HPDE6-E6E7 (cell line): ENCODE data around the gene PLXND1.
A peak's percentile ranks its signal among the peaks of the same experiment; 100 is the strongest.

ENCODE experiments used
- DNase-seq: peaks from one replicate; pipeline ENCODE4 v3.0.0; 2011; ENCODE audit warnings: missing footprints; ENCODE audit errors: extremely low spot score

Gene PLXND1

GRCh38 chr3:129600348-129600747 lies 6.1 kb downstream of the PLXND1 start:
- no peak for DNase-seq

GRCh38 chr3:129599607-129600006 lies 6.9 kb downstream of the PLXND1 start:
- no peak for DNase-seq

DNA sequence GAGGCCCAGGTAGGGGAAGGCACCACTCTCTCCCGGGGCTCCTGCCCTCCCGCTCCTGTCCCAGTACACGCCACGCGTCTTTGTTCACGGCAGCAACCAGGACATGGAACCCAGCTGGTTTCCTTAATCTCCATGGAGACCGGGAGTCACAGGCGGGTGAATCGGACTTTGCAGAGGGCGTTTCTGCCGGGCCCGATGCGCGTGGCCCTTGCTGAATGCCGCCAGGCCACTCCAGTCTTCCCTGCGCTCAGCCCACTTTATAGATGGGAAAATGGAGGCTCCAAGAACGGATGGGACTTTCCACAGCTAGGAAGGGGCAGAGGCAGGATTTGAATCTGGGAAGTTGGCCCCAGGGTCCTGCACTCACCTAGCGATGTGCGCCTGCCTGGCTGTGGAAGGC lies 7.4 kb downstream of the PLXND1 start:
- no peak for DNase-seq

DNA sequence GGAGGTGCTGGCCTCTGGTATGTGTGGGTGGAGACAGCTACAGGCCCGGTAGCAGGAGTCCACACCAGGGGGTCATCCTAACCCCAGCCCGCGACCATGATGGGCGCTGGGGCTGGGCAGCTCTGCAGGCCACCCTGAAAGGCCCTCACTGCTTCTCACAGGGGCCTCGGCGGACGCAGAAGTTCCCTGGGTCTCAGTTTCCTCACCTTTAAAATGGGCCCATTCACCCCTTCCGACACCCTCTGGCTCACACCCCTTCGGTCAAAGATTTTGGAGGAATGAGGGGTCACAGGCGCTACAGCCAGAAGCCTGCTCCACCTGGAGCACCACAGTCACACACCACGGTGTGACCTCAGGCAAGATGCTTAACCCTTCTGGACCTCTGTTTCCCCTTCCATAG lies 8.0 kb downstream of the PLXND1 start:
- no peak for DNase-seq

DNA sequence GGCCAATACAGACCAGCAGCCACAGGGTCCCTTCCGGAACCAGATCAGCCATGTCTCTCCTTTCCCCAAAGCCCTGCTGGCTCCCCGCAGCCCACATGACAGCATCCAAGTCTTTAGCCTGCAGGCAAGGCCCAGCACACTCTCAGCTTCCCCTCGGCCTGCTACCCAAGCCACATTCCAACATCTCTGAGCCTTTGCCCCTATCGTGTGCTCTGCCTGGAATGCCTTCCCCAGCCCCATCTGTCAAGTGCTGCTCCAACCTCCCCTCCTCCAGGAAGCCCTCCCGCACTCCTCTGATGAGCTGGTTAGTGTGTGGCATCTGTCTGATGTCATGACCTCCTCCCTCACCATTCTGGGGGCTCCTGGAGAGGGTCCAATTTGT lies 8.5 kb downstream of the PLXND1 start:
- DNase-seq, result no peak

- no peak for DNase-seq
Observed at GRCh38 chr3:129597087-129597999, 9.1 kb downstream of the PLXND1 start.

- DNase-seq, result no peak
Observed at GRCh38 chr3:129596194-129597086, 10.0 kb downstream of the PLXND1 start.

GRCh38 chr3:129595544-129596193 lies 10.8 kb downstream of the PLXND1 start:
- no peak for DNase-seq

- DNase-seq, result no peak
Observed at GRCh38 chr3:129594907-129595390, 11.5 kb downstream of the PLXND1 start.

DNA sequence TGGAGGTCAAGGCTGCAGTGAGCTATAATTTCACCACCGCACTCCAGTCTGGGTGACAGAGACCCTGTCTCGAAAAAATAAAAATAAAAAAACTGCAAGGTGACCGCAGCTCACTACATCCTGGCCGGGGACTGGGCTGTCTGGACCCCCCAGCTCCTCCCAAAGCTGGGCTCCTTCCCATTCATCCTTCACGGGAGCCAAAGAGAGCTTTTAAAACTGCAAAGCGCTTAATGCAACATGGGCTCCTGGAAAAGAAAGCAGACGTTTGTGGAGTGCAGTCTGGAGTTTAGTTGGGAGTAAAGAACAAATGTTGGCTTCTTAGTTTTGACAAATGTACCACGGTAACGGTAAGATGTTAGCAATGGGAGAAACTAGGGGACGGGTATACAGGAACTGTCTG lies 12.1 kb downstream of the PLXND1 start:
- no peak for DNase-seq

DNA sequence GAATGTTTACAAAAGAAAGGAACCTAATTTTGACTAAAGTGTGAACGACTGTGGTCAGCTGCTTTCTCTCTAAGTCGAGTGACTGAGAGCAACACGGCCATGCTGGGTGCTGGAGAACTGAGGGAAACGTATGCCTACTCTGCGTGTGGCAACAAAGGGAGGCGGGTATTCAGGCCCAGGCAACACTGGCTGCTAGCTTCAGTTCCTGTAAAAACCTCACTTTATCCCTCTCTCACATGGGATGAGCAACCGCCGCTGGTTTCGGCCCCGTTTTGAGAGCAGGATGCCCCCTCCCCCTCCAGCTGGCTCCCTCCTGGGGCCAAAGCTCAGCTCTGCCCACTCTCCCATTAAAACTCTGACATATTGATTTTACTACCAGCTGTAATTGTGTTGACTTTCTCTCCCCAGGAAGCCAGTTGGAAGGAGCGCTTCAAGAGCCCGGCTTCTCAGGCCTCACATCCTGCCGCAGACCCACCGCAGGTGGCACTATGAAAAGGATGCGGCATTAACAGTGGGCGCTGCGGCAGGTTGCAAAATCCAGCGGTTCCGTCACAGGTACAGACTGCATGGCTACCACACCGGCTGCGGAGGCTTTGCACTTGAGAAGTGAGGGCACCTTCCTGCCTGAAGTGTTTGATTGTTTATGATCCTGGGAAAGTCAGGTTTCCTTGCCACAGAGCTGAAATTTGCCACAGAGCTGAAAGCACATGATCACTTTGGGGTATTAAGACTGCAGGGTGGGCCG lies 12.7 kb downstream of the PLXND1 start:
- DNase-seq, result no peak

DNA sequence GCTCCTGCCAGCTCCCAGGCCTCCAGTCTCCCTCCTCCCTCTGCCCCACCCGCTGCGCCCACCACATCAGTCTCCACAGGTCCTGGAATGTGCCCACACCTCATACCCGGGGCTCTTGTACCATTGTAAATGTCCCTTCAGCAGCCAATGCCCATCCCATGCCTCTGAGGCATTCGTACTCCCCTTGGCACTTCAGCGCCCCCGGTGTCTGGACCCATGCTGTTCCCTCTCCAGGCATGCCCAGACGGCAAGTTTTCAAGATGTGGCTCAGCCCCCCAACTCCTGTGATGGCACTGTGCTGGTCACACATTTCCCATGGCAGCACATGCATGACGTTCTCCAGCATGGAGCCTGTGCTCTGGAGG lies 13.3 kb downstream of the PLXND1 start:
- no peak for DNase-seq

DNA sequence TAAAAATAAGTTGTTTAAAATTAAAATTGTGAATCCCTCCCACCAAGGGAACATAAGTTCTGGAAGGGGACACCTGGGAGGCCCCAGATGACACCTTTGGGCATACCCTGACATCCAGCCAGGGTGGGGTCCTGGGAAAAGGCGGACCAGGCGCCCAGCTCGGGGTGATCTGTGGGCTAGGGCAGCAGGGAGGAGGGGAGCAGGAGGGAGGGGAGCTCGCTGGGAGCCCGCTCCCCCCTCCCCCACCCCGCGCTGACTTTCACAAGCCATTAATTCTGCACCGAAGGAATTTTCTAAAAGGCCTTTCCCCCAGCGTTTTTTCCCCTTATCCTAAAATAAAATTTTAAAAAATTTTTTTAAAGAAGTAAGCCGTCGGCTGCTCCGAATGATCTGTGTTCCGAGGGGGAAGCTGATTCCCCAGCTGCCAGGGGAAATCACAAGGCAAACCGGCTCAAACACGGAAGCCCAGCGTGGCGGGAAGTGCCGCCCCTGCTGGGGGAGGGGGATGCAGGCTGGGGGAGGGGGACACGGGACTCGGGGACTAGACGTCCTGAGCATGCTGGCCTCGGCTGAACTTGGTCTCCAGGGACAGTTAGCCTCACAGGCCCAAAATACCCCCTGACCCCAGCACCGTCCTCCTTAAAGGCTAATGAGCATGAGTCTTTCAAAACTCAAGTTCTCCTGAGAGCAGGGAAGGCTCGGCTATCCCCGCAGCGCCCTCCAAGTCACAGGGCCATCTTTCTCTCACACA lies 13.9 kb downstream of the PLXND1 start:
- no peak for DNase-seq

DNA sequence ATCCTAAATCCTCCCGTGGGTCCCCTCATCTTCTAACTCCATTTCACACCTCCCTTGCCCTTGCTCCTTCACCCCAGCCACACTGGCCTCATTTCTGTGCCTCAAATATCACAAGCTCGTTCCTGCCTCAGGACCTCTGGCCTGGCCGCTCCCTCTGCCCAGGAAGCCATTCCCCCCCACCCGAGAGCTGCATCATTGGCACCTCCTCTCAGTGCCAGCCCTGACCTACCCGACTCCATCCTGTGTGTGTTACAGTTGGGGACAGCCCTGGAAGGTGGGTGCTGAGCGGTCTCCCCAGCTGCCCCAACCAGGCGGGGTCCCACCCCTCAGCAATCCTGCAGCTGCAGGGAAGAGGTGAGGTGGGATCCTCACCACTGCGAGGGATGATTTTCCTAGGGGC lies 14.5 kb downstream of the PLXND1 start:
- DNase-seq, result no peak

DNA sequence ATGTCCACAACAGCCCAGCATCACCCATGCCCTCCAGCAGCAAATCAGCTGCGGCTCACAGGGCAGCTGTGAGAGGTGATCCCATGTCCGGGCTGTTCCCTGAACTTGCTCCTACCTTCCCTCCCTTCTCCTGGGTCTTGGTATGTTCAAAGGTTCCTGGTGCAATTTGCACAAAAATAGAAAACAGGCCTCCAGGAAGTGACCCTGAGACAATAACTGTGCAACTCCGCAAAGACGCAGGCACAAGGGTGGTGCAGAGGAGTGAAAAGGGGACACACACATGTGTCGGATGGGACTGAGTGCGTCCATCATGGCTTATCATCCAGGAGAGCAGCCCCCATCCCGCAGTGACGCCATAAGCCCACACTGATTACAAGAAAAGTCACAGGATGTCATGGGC lies 16.3 kb downstream of the PLXND1 start:
- no peak for DNase-seq

- no peak for DNase-seq
Observed at GRCh38 chr3:129587566-129588210, 18.8 kb downstream of the PLXND1 start.

DNA sequence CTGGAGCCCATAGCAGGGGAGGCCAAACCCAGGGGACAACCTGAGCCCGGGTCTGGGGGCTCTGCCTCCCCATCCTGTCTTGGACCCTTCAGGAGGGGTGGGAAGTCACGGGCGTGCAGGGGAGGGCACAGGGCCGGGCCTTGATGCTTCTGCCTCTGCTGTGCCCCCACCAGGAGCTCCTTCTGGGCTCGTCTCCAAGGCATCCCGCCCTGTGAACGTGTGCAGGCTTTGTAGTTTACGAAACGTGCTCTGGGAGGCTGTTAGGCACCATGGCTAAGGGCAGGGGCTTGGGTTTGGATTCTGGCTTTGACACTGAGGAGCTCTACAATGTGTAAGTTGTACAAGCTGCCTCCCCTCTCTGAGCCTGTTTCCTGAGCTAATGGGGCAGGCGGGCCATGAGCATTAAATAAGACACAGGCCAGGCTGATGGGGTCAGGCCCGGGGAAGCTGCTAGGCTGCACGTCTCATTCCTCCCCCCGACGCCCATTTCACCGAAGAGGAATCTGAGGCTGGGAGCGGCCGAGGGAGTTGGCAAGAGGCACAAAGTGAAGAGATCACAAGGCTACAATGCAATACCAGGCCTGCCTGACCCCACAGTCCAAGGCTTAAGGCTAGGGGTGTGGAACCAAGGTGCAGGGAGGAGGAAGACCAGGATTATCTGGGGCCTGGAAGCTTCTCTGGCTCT lies 19.6 kb downstream of the PLXND1 start:
- DNase-seq, result peak; percentile 37

GRCh38 chr3:129585949-129586657 lies 20.4 kb downstream of the PLXND1 start:
- no peak for DNase-seq

DNA sequence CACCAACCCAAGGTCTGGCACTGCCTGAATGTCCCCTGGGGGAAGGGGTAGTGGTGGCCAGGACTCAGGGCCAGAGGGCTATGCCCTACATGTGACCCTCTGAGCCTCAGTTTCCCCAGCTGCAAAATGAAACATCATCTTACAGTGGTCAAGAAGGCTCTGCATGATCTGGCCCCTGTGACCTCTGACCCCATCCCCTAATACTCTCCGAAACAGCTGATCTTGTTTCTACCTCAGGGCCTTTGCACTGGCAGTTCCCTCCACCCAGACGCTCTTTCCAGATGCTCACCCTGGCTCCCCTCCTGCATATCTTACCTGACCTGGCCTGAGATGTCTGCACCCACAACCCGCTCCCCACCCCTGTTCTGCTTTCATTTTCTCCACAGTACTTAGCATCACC lies 21.8 kb downstream of the PLXND1 start:
- DNase-seq, result no peak
